HL-60/S4 (cell line): ENCODE measurements around the gene AUTS2.
"Not testable (repeated sequence)": the region's sequence is repeated elsewhere in the genome, so short reads cannot be mapped to it uniquely, and the experiment has no call there.

Source experiments
- in situ Hi-C: fragments of 300-500 bp; cut with MboI; formaldehyde crosslinking; loops from 2 replicates; pipeline ENCODE4 v1.14.3; 2022; ENCODE audit warnings: low sequenced_read_pairs

Gene AUTS2

GRCh38 chr7:70270149-70270548 is 671.9 kb downstream of the AUTS2 start:
- in situ Hi-C loops: no loop called here

GRCh38 chr7:70271617-70272081 is 673.4 kb downstream of the AUTS2 start:
- in situ Hi-C loops: no loop called here

GRCh38 chr7:70275570-70275969 is 677.3 kb downstream of the AUTS2 start:
- in situ Hi-C loops: not testable (repeated sequence)

GRCh38 chr7:70285187-70285586 is 686.9 kb downstream of the AUTS2 start:
- in situ Hi-C loops: no loop called here

- in situ Hi-C loops: no loop called here
Observed at GRCh38 chr7:70285854-70286253, 687.6 kb downstream of the AUTS2 start.

GRCh38 chr7:70288781-70289456 is 690.6 kb downstream of the AUTS2 start:
- in situ Hi-C loops: no loop called here

GRCh38 chr7:70292716-70293115 is 694.4 kb downstream of the AUTS2 start:
- in situ Hi-C loops: no loop called here

GRCh38 chr7:70294211-70294911 is 696.1 kb downstream of the AUTS2 start:
- in situ Hi-C loops: no loop called here

GRCh38 chr7:70298780-70299471 is 700.7 kb downstream of the AUTS2 start:
- in situ Hi-C loops: no loop called here

GRCh38 chr7:70299472-70299807 is 701.2 kb downstream of the AUTS2 start:
- in situ Hi-C loops: no loop called here

- in situ Hi-C loops: no loop called here
Observed at GRCh38 chr7:70301673-70302185, 703.5 kb downstream of the AUTS2 start.

GRCh38 chr7:70303309-70303708 is 705.0 kb downstream of the AUTS2 start:
- in situ Hi-C loops: no loop called here

GRCh38 chr7:70303780-70304179 is 705.5 kb downstream of the AUTS2 start:
- in situ Hi-C loops: no loop called here

GRCh38 chr7:70306173-70306572 is 707.9 kb downstream of the AUTS2 start:
- in situ Hi-C loops: no loop called here

GRCh38 chr7:70307544-70308106 is 709.4 kb downstream of the AUTS2 start:
- in situ Hi-C loops: no loop called here

- in situ Hi-C loops: no loop called here
Observed at GRCh38 chr7:70312336-70312735, 714.1 kb downstream of the AUTS2 start.

- in situ Hi-C loops: no loop called here
Observed at GRCh38 chr7:70313271-70313670, 715.0 kb downstream of the AUTS2 start.

GRCh38 chr7:70313687-70314086 is 715.4 kb downstream of the AUTS2 start:
- in situ Hi-C loops: no loop called here

- in situ Hi-C loops: no loop called here
Observed at GRCh38 chr7:70314221-70314620, 715.9 kb downstream of the AUTS2 start.

GRCh38 chr7:70316745-70317144 is 718.5 kb downstream of the AUTS2 start:
- in situ Hi-C loops: no loop called here

GRCh38 chr7:70317356-70317755 is 719.1 kb downstream of the AUTS2 start:
- in situ Hi-C loops: no loop called here
